ENCODE data around the gene LAMTOR1. TPM values are rescaled to one million over a fixed set of nuclear protein-coding genes. Genes with fewer than 3 reads are reported as not detected.

Gene LAMTOR1
- total and polyA plus RNA-seq, 2 of the 8 experiments (the other 6 are each of a cell fraction or from before 2014, with no cell fraction given), result 82.1 to 160 TPM

Small RNAs within 50 kb of the gene (microRNA-seq; reads per million reads assigned to microRNA genes)
- 0.20 to 0.23 reads per million in 2 experiments for gene MIR3165 (ENCODE audit: borderline microRNAs expressed in 2 of 2, borderline number of aligned reads in 2 of 2, borderline replicate concordance in 1 of 2)

Small RNAs within 50 kb of the gene (small RNA-seq; reads per million reads assigned to genes)
- gene MIR3165 (ENCODE audit: insufficient read depth) (0.51 reads per million), gene RNU6-72P (ENCODE audit: insufficient read depth) (not detected)

Other genes with a start within 250 kb of the LAMTOR1 start
- gene DEFB131B, start 224.8 kb downstream of the LAMTOR1 start, total RNA-seq (2021; fragmentation: NEBNext Ultra II Directional; extraction: Animal tissue kit (Norgen Biotek cat#: 25700)), result not detected in 2 replicates
- not detected in 2 replicates for gene DEFB131B, start 224.8 kb downstream of the LAMTOR1 start, polyA plus RNA-seq (2011; rRNA removed)
- 7.5 and 10.2 TPM in 2 replicates for gene XNDC1N, start 174.7 kb downstream of the LAMTOR1 start, total RNA-seq (2021; fragmentation: NEBNext Ultra II Directional; extraction: Animal tissue kit (Norgen Biotek cat#: 25700))
- gene XNDC1N, start 174.7 kb downstream of the LAMTOR1 start, polyA plus RNA-seq (2011; rRNA removed), result 4.4 and 5.8 TPM in 2 replicates
- gene RNF121, start 174.3 kb downstream of the LAMTOR1 start, total RNA-seq (2021; fragmentation: NEBNext Ultra II Directional; extraction: Animal tissue kit (Norgen Biotek cat#: 25700)), result 37.2 and 39.7 TPM in 2 replicates
- 51.6 and 56.5 TPM in 2 replicates for gene RNF121, start 174.3 kb downstream of the LAMTOR1 start, polyA plus RNA-seq (2011; rRNA removed)
- 9.8 and 10.2 TPM in 2 replicates for gene IL18BP, start 104.4 kb downstream of the LAMTOR1 start, total RNA-seq (2021; fragmentation: NEBNext Ultra II Directional; extraction: Animal tissue kit (Norgen Biotek cat#: 25700))
- 17.0 and 17.7 TPM in 2 replicates for gene IL18BP, start 104.4 kb downstream of the LAMTOR1 start, polyA plus RNA-seq (2011; rRNA removed)
- gene NUMA1, start 22.8 kb downstream of the LAMTOR1 start, total RNA-seq (2021; fragmentation: NEBNext Ultra II Directional; extraction: Animal tissue kit (Norgen Biotek cat#: 25700)), result 107 and 108 TPM in 2 replicates
- gene NUMA1, start 22.8 kb downstream of the LAMTOR1 start, polyA plus RNA-seq (2011; rRNA removed), result 101 and 137 TPM in 2 replicates
- 6.8 and 7.9 TPM in 2 replicates for gene LRRC51, start 22.4 kb downstream of the LAMTOR1 start, total RNA-seq (2021; fragmentation: NEBNext Ultra II Directional; extraction: Animal tissue kit (Norgen Biotek cat#: 25700))
- gene LRRC51, start 22.4 kb downstream of the LAMTOR1 start, polyA plus RNA-seq (2011; rRNA removed), result 6.0 and 7.7 TPM in 2 replicates
- not detected in 2 replicates for gene TOMT, start 2.6 kb upstream of the LAMTOR1 start, total RNA-seq (2021; fragmentation: NEBNext Ultra II Directional; extraction: Animal tissue kit (Norgen Biotek cat#: 25700))
- gene TOMT, start 2.6 kb upstream of the LAMTOR1 start, polyA plus RNA-seq (2011; rRNA removed), result 0.11 TPM in 1 of 2 replicates, not detected in the other
- 70.0 and 74.9 TPM in 2 replicates for gene ANAPC15, start 9.4 kb upstream of the LAMTOR1 start, total RNA-seq (2021; fragmentation: NEBNext Ultra II Directional; extraction: Animal tissue kit (Norgen Biotek cat#: 25700))
- 66.2 and 70.4 TPM in 2 replicates for gene ANAPC15, start 9.4 kb upstream of the LAMTOR1 start, polyA plus RNA-seq (2011; rRNA removed)
- gene FOLR3, start 32.4 kb upstream of the LAMTOR1 start, total RNA-seq (2021; fragmentation: NEBNext Ultra II Directional; extraction: Animal tissue kit (Norgen Biotek cat#: 25700)), result not detected in 2 replicates
- gene FOLR3, start 32.4 kb upstream of the LAMTOR1 start, polyA plus RNA-seq (2011; rRNA removed), result not detected in 2 replicates
- gene FOLR1, start 88.8 kb upstream of the LAMTOR1 start, total RNA-seq (2021; fragmentation: NEBNext Ultra II Directional; extraction: Animal tissue kit (Norgen Biotek cat#: 25700)), result 0.55 TPM in 1 of 2 replicates, not detected in the other
- gene FOLR1, start 88.8 kb upstream of the LAMTOR1 start, polyA plus RNA-seq (2011; rRNA removed), result 1.3 and 1.9 TPM in 2 replicates
- gene FOLR2, start 113.5 kb upstream of the LAMTOR1 start, total RNA-seq (2021; fragmentation: NEBNext Ultra II Directional; extraction: Animal tissue kit (Norgen Biotek cat#: 25700)), result not detected in 2 replicates
- not detected in 2 replicates for gene FOLR2, start 113.5 kb upstream of the LAMTOR1 start, polyA plus RNA-seq (2011; rRNA removed)
- gene INPPL1, start 121.5 kb upstream of the LAMTOR1 start, total RNA-seq (2021; fragmentation: NEBNext Ultra II Directional; extraction: Animal tissue kit (Norgen Biotek cat#: 25700)), result 79.1 and 79.5 TPM in 2 replicates
- gene INPPL1, start 121.5 kb upstream of the LAMTOR1 start, polyA plus RNA-seq (2011; rRNA removed), result 54.5 and 91.4 TPM in 2 replicates
- 0.19 TPM in 1 of 2 replicates, not detected in the other for gene PHOX2A, start 140.9 kb upstream of the LAMTOR1 start, total RNA-seq (2021; fragmentation: NEBNext Ultra II Directional; extraction: Animal tissue kit (Norgen Biotek cat#: 25700))
- gene PHOX2A, start 140.9 kb upstream of the LAMTOR1 start, polyA plus RNA-seq (2011; rRNA removed), result 0.67 and 0.94 TPM in 2 replicates